Trophoblast cell (in vitro differentiated cells and primary cell): ENCODE results near the gene ATG7.

Experiments
- DNase-seq, 2 donors: peaks; one replicate each; pipeline ENCODE4 v3.0.0-alpha.2; 2016
- H2AFZ ChIP-seq: 2 replicates; pipeline ENCODE4 v1.6.1; 2013; ENCODE audit warnings: low read length, moderate library complexity, mild to moderate bottlenecking; ENCODE audit not compliant: insufficient read depth, poor library complexity
- H2AK5ac ChIP-seq: 2 replicates; pipeline ENCODE4 v1.6.1; 2013; ENCODE audit warnings: mild to moderate bottlenecking, low read length
- H2BK120ac ChIP-seq: 2 replicates; pipeline ENCODE4 v1.6.1; 2013; ENCODE audit warnings: low read length, mild to moderate bottlenecking, moderate library complexity; ENCODE audit not compliant: insufficient read depth, poor library complexity
- H2BK12ac ChIP-seq: 2 replicates; pipeline ENCODE4 v1.6.1; 2013; ENCODE audit warnings: mild to moderate bottlenecking, low read length, moderate library complexity
- H2BK5ac ChIP-seq: 2 replicates; pipeline ENCODE4 v1.6.1; 2013; ENCODE audit warnings: low read length, low read depth, moderate library complexity, mild to moderate bottlenecking; ENCODE audit not compliant: poor library complexity
- H3K14ac ChIP-seq: 2 replicates; pipeline ENCODE4 v1.6.1; 2013; ENCODE audit warnings: mild to moderate bottlenecking, low read length
- H3K18ac ChIP-seq: 2 replicates; pipeline ENCODE4 v1.6.1; 2013; ENCODE audit warnings: mild to moderate bottlenecking, low read length
- H3K23ac ChIP-seq: 2 replicates; pipeline ENCODE4 v1.6.1; 2013; ENCODE audit warnings: low read length
- H3K27ac ChIP-seq: 2 replicates; pipeline ENCODE4 v1.5.1; 2013; ENCODE audit warnings: low read depth, mild to moderate bottlenecking, inconsistent platforms, low read length, moderate library complexity
- H3K27me3 ChIP-seq: 2 replicates; pipeline ENCODE4 v1.6.1; 2013; ENCODE audit warnings: inconsistent platforms, mild to moderate bottlenecking, low read length, moderate library complexity; ENCODE audit not compliant: insufficient read depth
- H3K36me3 ChIP-seq, 2 experiments: 1 replicate in 1 of 2; 2 replicates in 1 of 2; pipeline ENCODE4 v1.6.1; 2013; ENCODE audit warnings: low read length in 2 of 2, mild to moderate bottlenecking in 2 of 2, moderate library complexity in 1 of 2; ENCODE audit not compliant: insufficient read depth in 2 of 2, control insufficient read depth in 1 of 2
- H3K4ac ChIP-seq: 2 replicates; pipeline ENCODE4 v1.6.1; 2013; ENCODE audit warnings: low read depth, mild to moderate bottlenecking, low read length, moderate library complexity
- H3K4me1 ChIP-seq, 2 experiments: 1 replicate in 1 of 2; 2 replicates in 1 of 2; pipeline ENCODE4 v1.6.1; 2013; ENCODE audit warnings: low read length in 2 of 2, mild to moderate bottlenecking in 2 of 2, moderate library complexity in 1 of 2; ENCODE audit not compliant: insufficient read depth in 2 of 2, control insufficient read depth in 1 of 2
- H3K4me2 ChIP-seq: 2 replicates; pipeline ENCODE4 v1.6.1; 2013; ENCODE audit warnings: inconsistent platforms, mild to moderate bottlenecking, low read length, moderate library complexity
- H3K4me3 ChIP-seq: 2 replicates; pipeline ENCODE4 v1.5.1; 2013; ENCODE audit warnings: mild to moderate bottlenecking, low read depth, low read length, inconsistent platforms
- H3K79me1 ChIP-seq: one replicate; pipeline ENCODE4 v1.6.1; 2013; ENCODE audit warnings: low read length
- H3K79me2 ChIP-seq: 2 replicates; pipeline ENCODE4 v1.6.1; 2013; ENCODE audit warnings: low read length, mild to moderate bottlenecking; ENCODE audit not compliant: control insufficient read depth, insufficient read depth, poor library complexity
- H3K9ac ChIP-seq: 2 replicates; pipeline ENCODE4 v1.6.1; 2013; ENCODE audit warnings: mild to moderate bottlenecking, low read length
- H3K9me3 ChIP-seq: 2 replicates; pipeline ENCODE4 v1.6.1; 2013; ENCODE audit warnings: low read depth, mild to moderate bottlenecking, control low read depth, inconsistent platforms, low read length; ENCODE audit not compliant: insufficient read depth
- H4K12ac ChIP-seq: 2 replicates; pipeline ENCODE4 v1.6.1; 2013; ENCODE audit warnings: low read depth, mild to moderate bottlenecking, low read length, moderate library complexity
- H4K8ac ChIP-seq: 2 replicates; pipeline ENCODE4 v1.6.1; 2013; ENCODE audit warnings: low read depth, mild to moderate bottlenecking, low read length, moderate library complexity
- H4K91ac ChIP-seq: one replicate; pipeline ENCODE4 v1.6.1; 2013; ENCODE audit warnings: low read depth, mild to moderate bottlenecking, low read length, moderate library complexity
- WGBS: extraction: QIAGEN DNeasy Blood & Tissue Kit; methylation state at CpG from one replicate; pipeline ENCODE4 v1.1.7; 2013; ENCODE audit warnings: missing lambda C conversion rate; ENCODE audit not compliant: insufficient read length, insufficient coverage; ENCODE audit errors: extremely low coverage; 5-methylcytosine and 5-hydroxymethylcytosine counted together

Gene ATG7

GRCh38 chr3:11532931-11533391 is 260.8 kb downstream of the ATG7 start:
- no peak overlapping the region for H3K4me3 ChIP-seq
- WGBS: no CpG with 5 or more reads among the region's 9 CpGs
- H2BK12ac ChIP-seq: no peak overlapping the region

GRCh38 chr3:11534011-11534792 is 262.0 kb downstream of the ATG7 start:
- H3K4me2 ChIP-seq: no peak overlapping the region
- no peaks in the 10 kb centered on the region for H3K36me3 ChIP-seq
- no CpG with 5 or more reads among the region's 21 CpGs for WGBS
- no peak overlapping the region for H3K4ac ChIP-seq
- H3K9me3 ChIP-seq: peaks cover 2% of the 10 kb centered on the region
- H2AK5ac ChIP-seq: no peak overlapping the region
- H2AFZ ChIP-seq: no peak overlapping the region
- no peak overlapping the region for H3K23ac ChIP-seq
- H2BK12ac ChIP-seq: no peak overlapping the region
- H3K27me3 ChIP-seq: no peaks in the 10 kb centered on the region
- H3K4me1 ChIP-seq: peaks cover 15 to 18% of the 10 kb centered on the region in 2 experiments
- no peak for DNase-seq
- H3K79me1 ChIP-seq: peaks cover 2% of the 10 kb centered on the region
- no peak overlapping the region for H3K18ac ChIP-seq
- H4K91ac ChIP-seq: no peak overlapping the region
- no peak overlapping the region for H2BK5ac ChIP-seq
- no peak overlapping the region for H3K4me3 ChIP-seq
- no peak overlapping the region for H3K27ac ChIP-seq
- no peak overlapping the region for H3K14ac ChIP-seq
- H2BK120ac ChIP-seq: no peak overlapping the region
- no peak overlapping the region for H4K8ac ChIP-seq
- no peak overlapping the region for H3K9ac ChIP-seq
- no peaks in the 10 kb centered on the region for H3K79me2 ChIP-seq
- H4K12ac ChIP-seq: no peak overlapping the region

More at GRCh38 chr3:11532931-11533391, 260.8 kb downstream of the ATG7 start:
- Histone ChIP-seq H2AFZ (no peak overlapping the region), H3K23ac (no peak overlapping the region), H3K4me2 (no peak overlapping the region), H3K18ac (no peak overlapping the region), H4K8ac (no peak overlapping the region), H2BK5ac (no peak overlapping the region), H3K14ac (no peak overlapping the region), H2BK120ac (no peak overlapping the region), H3K4me1 (peaks cover 15 to 18% of the 10 kb centered on the region in 2 experiments), H4K12ac (no peak overlapping the region), H3K79me1 (peaks cover 2% of the 10 kb centered on the region), H3K79me2 (no peaks in the 10 kb centered on the region), H3K36me3 (no peaks in the 10 kb centered on the region), H3K9me3 (peaks cover 2% of the 10 kb centered on the region), H3K27me3 (no peaks in the 10 kb centered on the region), H3K4ac (no peak overlapping the region), H4K91ac (no peak overlapping the region), H3K9ac (no peak overlapping the region), H2AK5ac (no peak overlapping the region), H3K27ac (no peak overlapping the region)
- DNase-seq: no peak

- Histone ChIP-seq H4K91ac (no peak overlapping the region), H3K14ac (no peak overlapping the region), H3K79me2 (no peaks in the 10 kb centered on the region), H3K4me3 (no peak overlapping the region), H3K4ac (no peak overlapping the region), H2BK12ac (no peak overlapping the region), H3K27ac (no peak overlapping the region), H3K79me1 (peaks cover under 1% of the 10 kb centered on the region), H2AK5ac (no peak overlapping the region), H3K9me3 (peaks cover 2% of the 10 kb centered on the region), H3K18ac (no peak overlapping the region), H4K8ac (no peak overlapping the region), H3K4me2 (no peak overlapping the region), H4K12ac (no peak overlapping the region), H2BK120ac (no peak overlapping the region), H3K27me3 (no peaks in the 10 kb centered on the region), H3K9ac (no peak overlapping the region), H3K4me1 (peaks cover 12 to 16% of the 10 kb centered on the region in 2 experiments), H3K23ac (no peak overlapping the region), H3K36me3 (no peaks in the 10 kb centered on the region), H2AFZ (no peak overlapping the region), H2BK5ac (no peak overlapping the region)
- no CpG with 5 or more reads among the region's 7 CpGs for WGBS
- DNase-seq: no peak
These were observed 262.6 kb downstream of the ATG7 start for GRCh38 chr3:11534793-11535101.

DNA sequence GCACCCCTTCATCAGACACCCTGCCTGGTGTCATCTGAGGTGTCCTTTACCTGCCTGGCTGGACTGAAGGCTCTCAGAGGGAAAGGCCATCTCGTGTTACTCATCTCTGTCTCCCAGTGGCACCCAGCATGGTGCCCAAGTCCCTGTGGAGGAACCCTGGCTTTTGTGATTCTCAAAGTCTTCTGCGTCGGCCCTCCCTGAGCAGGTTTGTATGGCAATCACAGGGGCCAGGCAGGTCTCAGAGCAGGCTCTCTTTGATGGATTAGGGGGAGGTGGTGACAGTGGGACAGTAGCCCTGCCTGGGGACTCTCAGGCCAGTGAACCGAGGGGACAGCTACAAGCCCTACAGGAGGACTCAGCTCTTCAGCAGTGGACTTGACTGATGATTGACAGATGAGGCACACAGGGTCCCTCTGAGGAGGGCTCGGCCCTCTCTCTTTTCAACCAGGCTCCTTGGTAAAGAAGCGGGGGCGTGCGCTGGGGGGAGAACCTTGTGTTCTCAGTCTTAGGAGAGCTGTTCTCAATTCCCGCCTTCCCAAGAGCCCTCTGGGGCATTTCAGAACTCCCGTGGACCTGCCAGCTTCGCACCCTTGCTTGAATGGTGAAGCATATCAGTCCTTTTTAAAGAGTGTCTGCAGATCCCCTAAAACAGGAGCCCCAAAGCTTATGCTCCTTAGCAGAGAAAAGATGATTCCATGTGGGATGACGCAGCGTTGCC is 263.2 kb downstream of the ATG7 start:
- Histone ChIP-seq H4K91ac (no peak overlapping the region), H3K23ac (no peak overlapping the region), H3K4me2 (no peak overlapping the region), H2BK120ac (no peak overlapping the region), H3K4ac (no peak overlapping the region), H2AK5ac (no peak overlapping the region), H3K9me3 (peaks cover 2% of the 10 kb centered on the region), H3K4me3 (no peak overlapping the region), H3K27ac (no peak overlapping the region), H3K14ac (no peak overlapping the region), H3K4me1 (peaks cover 9 to 13% of the 10 kb centered on the region in 2 experiments), H3K18ac (no peak overlapping the region), H3K36me3 (no peaks in the 10 kb centered on the region), H2BK12ac (no peak overlapping the region), H2BK5ac (no peak overlapping the region), H3K27me3 (no peaks in the 10 kb centered on the region), H3K79me2 (no peaks in the 10 kb centered on the region), H3K9ac (no peak overlapping the region), H2AFZ (no peak overlapping the region), H4K8ac (no peak overlapping the region), H4K12ac (no peak overlapping the region), H3K79me1 (no peaks in the 10 kb centered on the region)
- no CpG with 5 or more reads among the region's 13 CpGs for WGBS
- no peak for DNase-seq
